ENCODE data around the gene UBE2M.

DNA sequence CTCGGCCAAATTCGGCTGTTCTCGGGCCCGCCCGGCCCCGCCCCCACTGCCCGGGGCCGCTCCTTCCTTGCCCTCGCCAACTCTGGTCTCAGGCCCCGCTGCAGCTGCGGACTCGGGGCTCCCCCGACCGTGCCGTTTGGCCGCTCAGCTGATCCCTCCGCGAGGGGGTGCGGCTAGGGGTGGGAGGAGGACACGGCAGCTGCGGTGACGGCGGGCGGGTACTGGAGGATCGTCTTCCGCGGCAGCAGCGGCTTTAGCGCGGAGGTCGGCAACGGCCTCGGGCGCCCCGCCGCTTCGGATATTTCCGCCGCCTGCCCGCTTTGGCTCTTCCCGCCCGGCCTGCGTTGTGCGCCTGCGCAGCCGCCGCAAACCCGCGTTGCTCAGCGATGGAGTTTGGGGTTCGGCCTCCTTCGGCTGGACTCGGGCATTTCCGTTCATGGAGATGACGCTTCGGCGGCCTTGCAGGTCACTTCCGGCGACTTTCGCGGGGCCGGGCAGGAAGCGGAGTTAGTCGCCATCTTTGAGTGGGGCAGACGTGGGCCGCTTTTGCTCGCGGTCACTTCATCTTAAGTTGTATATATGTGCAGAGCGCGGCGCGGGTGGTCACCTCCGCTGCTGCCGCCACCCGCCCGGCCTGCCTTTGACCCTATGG, 338 bp upstream of the UBE2M start:
- TF ChIP-seq CTCF (optimal IDR thresholded peaks at IDR 0.05 in 1 of 3, IDR thresholded peaks at IDR 0.05 in 1 of 3, conservative IDR thresholded peaks at IDR 0.05 in 1 of 3; ENCODE audit: extremely low read depth in 1 of 3, insufficient read depth in 2 of 3, low read length in 3 of 3): no peak
- no peak for TF ChIP-seq EZH2 (IDR thresholded peaks at IDR 0.05; ENCODE audit: low read length)

Data from keratinocyte (primary cell).